HepG2 (cell line): ENCODE results near the gene PEAK1. TPM values are rescaled to one million over a fixed set of nuclear protein-coding genes. Genes with fewer than 3 reads are reported as not detected.

Source experiments
- ATAC-seq: fragments of 200-7000 bp; cut with Tn5 transposase; 3 replicates; pipeline ENCODE4 v1.9.1; 2020; ENCODE audit warnings: mild to moderate bottlenecking, moderate library complexity
- BruUV-seq: library from RNA; stranded (reverse); fragments of 400-500 nt; replicated peaks from 2 replicates; lab custom pipeline; 2021; lab: Mats Ljungman, UMichigan
- CTCF ChIA-PET: fragments of 300-600 bp; formaldehyde crosslinking; extraction: SDS; loops from one replicate; lab custom pipeline; 2021; ENCODE audit warnings: low total read pairs, inconsistent platforms, low intra/inter-chr PET ratio; lab: Yijun Ruan, JAX
- POLR2A ChIA-PET: fragments of 350-600 bp; sonication (Branson Sonifier 250); formaldehyde crosslinking; loops from one replicate; lab custom pipeline; 2020; ENCODE audit warnings: antibody characterized with exemption, inconsistent platforms; lab: Yijun Ruan, JAX
- DNase-seq: peaks from one replicate; pipeline ENCODE4 v3.0.0-alpha.2; 2015; ENCODE audit warnings: low spot score
- FAIRE-seq: peaks from 3 replicates; lab custom pipeline; 2011; peaks lifted over from hg19 to GRCh38; lab: Jason Lieb, UNC
- H2AFZ ChIP-seq: one replicate; pipeline ENCODE4 v1.6.1; 2011; ENCODE audit warnings: low read length, inconsistent platforms
- H3K27ac ChIP-seq: fragments of 300-600 bp; 3 replicates; pipeline ENCODE4 v1.8.0; 2011; ENCODE audit warnings: mixed run types, mild to moderate bottlenecking, mixed read lengths, low read length, inconsistent platforms; ENCODE audit not compliant: insufficient read depth; ENCODE audit errors: extremely low read length
- H3K27me3 ChIP-seq, 2 experiments: fragments of 200-600 bp in 1 of 2; 2 replicates in 1 of 2; 3 replicates in 1 of 2; pipeline versions ENCODE4 v1.6.0 to v1.8.0; 2011; ENCODE audit warnings: low read length in 2 of 2, mild to moderate bottlenecking in 2 of 2, moderate library complexity in 2 of 2, inconsistent platforms in 1 of 2; ENCODE audit not compliant: insufficient read depth in 2 of 2, control insufficient read depth in 1 of 2
- H3K36me3 ChIP-seq, 2 experiments: fragments of 200-600 bp in 1 of 2; replicated peaks in 1 of 2; 2 replicates in 1 of 2; 3 replicates in 1 of 2; pipeline versions ENCODE4 v1.5.1 to v1.8.0; 2011; ENCODE audit warnings: low read length in 2 of 2, inconsistent platforms in 1 of 2; ENCODE audit not compliant: insufficient read depth in 2 of 2, control insufficient read depth in 1 of 2
- H3K4me1 ChIP-seq: 2 replicates; pipeline ENCODE4 v1.5.1; 2012; ENCODE audit warnings: low read length, inconsistent platforms; ENCODE audit not compliant: insufficient read depth
- H3K4me2 ChIP-seq: 2 replicates; pipeline ENCODE4 v1.6.0; 2011; ENCODE audit warnings: low read depth, low read length, inconsistent platforms
- H3K4me3 ChIP-seq, 3 experiments: fragments of 200-600 bp in 1 of 3; sonication (generic), shearing (Covaris generic) in 1 of 3; replicated peaks in 1 of 3; 2 replicates each; pipeline ENCODE4 v1.5.1; 2011 to 2016; ENCODE audit warnings: low read length in 3 of 3, inconsistent platforms in 2 of 3, low read depth in 2 of 3, mild to moderate bottlenecking in 2 of 3, control low read depth in 1 of 3, mixed read lengths in 1 of 3; ENCODE audit not compliant: insufficient read depth in 1 of 3
- H3K79me2 ChIP-seq: one replicate; pipeline ENCODE4 v1.6.1; 2011; ENCODE audit warnings: low read length, inconsistent platforms; ENCODE audit not compliant: insufficient read depth
- H3K9ac ChIP-seq: 2 replicates; pipeline ENCODE4 v1.6.0; 2011; ENCODE audit warnings: mild to moderate bottlenecking, low read depth, low read length, inconsistent platforms; ENCODE audit not compliant: insufficient read depth
- H3K9me3 ChIP-seq: 2 replicates; pipeline ENCODE4 v1.5.1; 2012; ENCODE audit warnings: mild to moderate bottlenecking, low read length
- H4K20me1 ChIP-seq: 2 replicates; pipeline ENCODE4 v1.6.0; 2011; ENCODE audit warnings: inconsistent platforms, mild to moderate bottlenecking, low read length, moderate library complexity; ENCODE audit not compliant: insufficient read depth
- EHMT2 ChIP-seq: fragments of 200-600 bp; sonication (generic); IDR thresholded peaks from 2 replicates; pipeline ENCODE4 v1.7.0; 2017; ENCODE audit warnings: antibody characterized with exemption, low read depth, low read length, borderline replicate concordance
- FOXO1 ChIP-seq: sonication (generic); formaldehyde crosslinking; IDR thresholded peaks from 2 replicates; pipeline ENCODE4 v1.4.0; 2020; ENCODE audit warnings: missing genetic modification reagents
- MTA3 ChIP-seq: sonication (generic); formaldehyde crosslinking; IDR thresholded peaks from 2 replicates; pipeline ENCODE4 v1.4.0; 2020; ENCODE audit warnings: missing genetic modification reagents
- NCOA1 ChIP-seq: sonication (generic); formaldehyde crosslinking; IDR thresholded peaks from 2 replicates; pipeline ENCODE4 v1.9.0; 2021; ENCODE audit warnings: missing genetic modification reagents
- NFYC ChIP-seq: IDR thresholded peaks from 2 replicates; pipeline ENCODE4 v1.6.1; 2016; ENCODE audit warnings: missing genetic modification reagents, missing compliant biosample characterization
- ONECUT2 ChIP-seq: sonication (generic); formaldehyde crosslinking; IDR thresholded peaks from 2 replicates; pipeline ENCODE4 v1.4.0; 2020; ENCODE audit warnings: missing genetic modification reagents
- SAP130 ChIP-seq: IDR thresholded peaks from 2 replicates; pipeline ENCODE4 v1.6.1; 2016; ENCODE audit warnings: low read depth
- TBP ChIP-seq: sonication (generic); formaldehyde crosslinking; IDR thresholded peaks from 2 replicates; pipeline ENCODE4 v1.5.0; 2020; ENCODE audit warnings: missing genetic modification reagents
- ZNF121 ChIP-seq: sonication (generic); formaldehyde crosslinking; IDR thresholded peaks from 2 replicates; pipeline ENCODE4 v1.5.0; 2020; ENCODE audit warnings: mild to moderate bottlenecking, missing genetic modification reagents
- ZNF34 ChIP-seq: sonication (generic); formaldehyde crosslinking; IDR thresholded peaks from 2 replicates; pipeline ENCODE4 v1.4.0; 2020; ENCODE audit warnings: mild to moderate bottlenecking, missing genetic modification reagents, borderline replicate concordance
- ZNF550 ChIP-seq: sonication (generic); formaldehyde crosslinking; IDR thresholded peaks from 2 replicates; pipeline ENCODE4 v1.4.0; 2020; ENCODE audit warnings: mild to moderate bottlenecking, missing genetic modification reagents, borderline replicate concordance
- ZNF556 ChIP-seq: sonication (generic); formaldehyde crosslinking; IDR thresholded peaks from 2 replicates; pipeline ENCODE4 v1.4.0; 2020; ENCODE audit warnings: mild to moderate bottlenecking, missing genetic modification reagents, borderline replicate concordance
- ZNF614 ChIP-seq: IDR thresholded peaks from 2 replicates; pipeline ENCODE4 v1.6.1; 2018; ENCODE audit warnings: missing biosample characterization, missing genetic modification reagents, inconsistent platforms, borderline replicate concordance
- WGBS: methylation state at CpG from one replicate; pipeline ENCODE4 v1.1.6; 2017; ENCODE audit warnings: low lambda C conversion rate; 5-methylcytosine and 5-hydroxymethylcytosine counted together
- in situ Hi-C: cut with HindIII; loops from 2 replicates; pipeline ENCODE4 v1.10.0; 2017; ENCODE audit warnings: low pct_unique_long_range_greater_than_20kb; ENCODE audit not compliant: extremely low pct_ligation_motif_present
- intact Hi-C: fragments of 100-400 bp; cut with micrococcal nuclease; formaldehyde crosslinking; loops from one replicate; pipeline ENCODE4 v1.10.0; 2022; ENCODE audit not compliant: unreplicated experiment
- polyA plus RNA-seq, 8 experiments: library from polyadenylated mRNA; depleted of rRNA in 3 of 8; stranded (reverse) in 7 of 8; unstranded in 1 of 8; fragments of >200 nt; fragmentation: Illumina TruSeq in 4 of 8; extraction: Trizol in 4 of 8; gene quantifications; 2 replicates each; pipeline versions ENCODE4 v1.2.1 to v1.2.3, GENCODE V29; 2011 to 2016; ENCODE audit warnings: low read depth in 4 of 8, missing spikeins in 1 of 8, mixed read lengths in 1 of 8; ENCODE audit not compliant: insufficient read depth in 1 of 8
- total RNA-seq, 5 experiments: library from RNA; depleted of rRNA; stranded (reverse); fragments of >200 nt; fragmentation: Illumina TruSeq; extraction: Trizol; gene quantifications; 2 replicates each; pipeline ENCODE4 v1.2.3, GENCODE V29; 2016; ENCODE audit warnings: low read depth in 1 of 5
- TF ChIP-seq, protein P1 (sequence below): sonication (generic); formaldehyde crosslinking; IDR thresholded peaks from 2 replicates; pipeline ENCODE4 v1.4.0; 2020; ENCODE audit warnings: low read depth, missing genetic modification reagents

Gene PEAK1
- total and polyA plus RNA-seq, 2 of the 13 experiments (the other 11 are each of a cell fraction or from before 2014, with no cell fraction given), result 6.0 to 6.6 TPM

DNA sequence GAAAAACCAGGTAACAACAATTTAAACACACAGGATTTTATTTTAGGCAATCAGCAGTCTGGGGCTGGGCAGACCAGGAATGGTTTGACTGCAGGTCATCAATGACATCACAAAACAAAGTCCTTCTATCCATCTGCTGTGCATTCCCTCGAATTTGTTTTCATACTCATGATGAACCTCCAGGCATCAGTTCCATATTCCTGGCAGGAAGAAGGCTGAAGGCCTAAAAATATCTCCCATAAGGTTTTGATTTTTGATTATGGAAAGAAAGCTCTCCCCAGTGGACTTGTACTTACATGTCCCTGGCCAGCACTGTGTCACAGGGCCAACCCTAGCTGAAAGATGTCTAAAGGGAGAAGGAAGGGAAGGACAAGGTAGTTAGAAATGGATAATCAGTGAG is 107.4 kb downstream of the PEAK1 start:
- H3K36me3 ChIP-seq, result no peaks in the 10 kb centered on the region
- BruUV-seq, result no TSS peak
- H3K4me3 ChIP-seq, result no peak overlapping the region
- no peak for ATAC-seq
- H3K9me3 ChIP-seq, result no peaks in the 10 kb centered on the region
- H3K27ac ChIP-seq, result no peak overlapping the region
- no peak overlapping the region for H3K4me2 ChIP-seq
- no peaks in the 10 kb centered on the region for H3K27me3 ChIP-seq
- in situ Hi-C loops (no loop called here), intact Hi-C loops (no loop called here)
- ChIA-PET POLR2A (no interaction called here), CTCF (no interaction called here)
- 29% methylated on average over 1 of the region's 1 CpG for WGBS
- H3K4me1 ChIP-seq, result peaks cover 27% of the 10 kb centered on the region
- no peak for DNase-seq
- no peaks in the 10 kb centered on the region for H3K79me2 ChIP-seq
- H4K20me1 ChIP-seq, result no peaks in the 10 kb centered on the region
- TF ChIP-seq EHMT2, result no peak
- TF ChIP-seq ZNF556 (CRISPR knock-in tag), result no peak
- no peak for TF ChIP-seq SAP130 (CRISPR knock-in tag)
- TF ChIP-seq ZNF614 (CRISPR knock-in tag), result no peak
- TF ChIP-seq ZNF34, result no peak
- TF ChIP-seq, protein P1, sequence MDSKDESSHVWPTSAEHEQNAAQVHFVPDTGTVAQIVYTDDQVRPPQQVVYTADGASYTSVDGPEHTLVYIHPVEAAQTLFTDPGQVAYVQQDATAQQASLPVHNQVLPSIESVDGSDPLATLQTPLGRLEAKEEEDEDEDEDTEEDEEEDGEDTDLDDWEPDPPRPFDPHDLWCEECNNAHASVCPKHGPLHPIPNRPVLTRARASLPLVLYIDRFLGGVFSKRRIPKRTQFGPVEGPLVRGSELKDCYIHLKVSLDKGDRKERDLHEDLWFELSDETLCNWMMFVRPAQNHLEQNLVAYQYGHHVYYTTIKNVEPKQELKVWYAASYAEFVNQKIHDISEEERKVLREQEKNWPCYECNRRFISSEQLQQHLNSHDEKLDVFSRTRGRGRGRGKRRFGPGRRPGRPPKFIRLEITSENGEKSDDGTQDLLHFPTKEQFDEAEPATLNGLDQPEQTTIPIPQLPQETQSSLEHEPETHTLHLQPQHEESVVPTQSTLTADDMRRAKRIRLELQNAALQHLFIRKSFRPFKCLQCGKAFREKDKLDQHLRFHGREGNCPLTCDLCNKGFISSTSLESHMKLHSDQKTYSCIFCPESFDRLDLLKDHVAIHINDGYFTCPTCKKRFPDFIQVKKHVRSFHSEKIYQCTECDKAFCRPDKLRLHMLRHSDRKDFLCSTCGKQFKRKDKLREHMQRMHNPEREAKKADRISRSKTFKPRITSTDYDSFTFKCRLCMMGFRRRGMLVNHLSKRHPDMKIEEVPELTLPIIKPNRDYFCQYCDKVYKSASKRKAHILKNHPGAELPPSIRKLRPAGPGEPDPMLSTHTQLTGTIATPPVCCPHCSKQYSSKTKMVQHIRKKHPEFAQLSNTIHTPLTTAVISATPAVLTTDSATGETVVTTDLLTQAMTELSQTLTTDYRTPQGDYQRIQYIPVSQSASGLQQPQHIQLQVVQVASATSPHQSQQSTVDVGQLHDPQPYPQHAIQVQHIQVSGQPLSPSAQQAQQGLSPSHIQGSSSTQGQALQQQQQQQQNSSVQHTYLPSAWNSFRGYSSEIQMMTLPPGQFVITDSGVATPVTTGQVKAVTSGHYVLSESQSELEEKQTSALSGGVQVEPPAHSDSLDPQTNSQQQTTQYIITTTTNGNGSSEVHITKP (CRISPR knock-in tag), result no peak
- TF ChIP-seq ONECUT2 (CRISPR knock-in tag), result no peak
- TF ChIP-seq NCOA1 (CRISPR knock-in tag), result no peak
- no peak for TF ChIP-seq ZNF121 (CRISPR knock-in tag)
- no peak for TF ChIP-seq TBP (CRISPR knock-in tag)
- no peak for TF ChIP-seq FOXO1 (CRISPR knock-in tag)
- TF ChIP-seq ZNF550 (CRISPR knock-in tag), result no peak
- TF ChIP-seq NFYC (CRISPR knock-in tag), result no peak
- no peak for TF ChIP-seq MTA3 (CRISPR knock-in tag)
- no peak for FAIRE-seq
- no peak overlapping the region for H3K9ac ChIP-seq
- H2AFZ ChIP-seq, result no peak overlapping the region
